HFF-Myc (cell line): ENCODE measurements around the gene ASB9.

ENCODE experiments used
- DNase-seq: peaks from one replicate; pipeline ENCODE4 v3.0.0-alpha.2; 2011; ENCODE audit warnings: low read depth; ENCODE audit errors: extremely low read depth
- H3K4me3 ChIP-seq: replicated peaks from 2 replicates; pipeline ENCODE4 v1.5.1; 2011; ENCODE audit warnings: low read depth, mild to moderate bottlenecking, control low read depth, low read length
- CTCF ChIP-seq: IDR thresholded peaks from 2 replicates; pipeline ENCODE4 v1.5.1; 2012; ENCODE audit warnings: mild to moderate bottlenecking, low read depth, low read length, control low read depth; ENCODE audit errors: missing control alignments

ASB9 gene

DNA sequence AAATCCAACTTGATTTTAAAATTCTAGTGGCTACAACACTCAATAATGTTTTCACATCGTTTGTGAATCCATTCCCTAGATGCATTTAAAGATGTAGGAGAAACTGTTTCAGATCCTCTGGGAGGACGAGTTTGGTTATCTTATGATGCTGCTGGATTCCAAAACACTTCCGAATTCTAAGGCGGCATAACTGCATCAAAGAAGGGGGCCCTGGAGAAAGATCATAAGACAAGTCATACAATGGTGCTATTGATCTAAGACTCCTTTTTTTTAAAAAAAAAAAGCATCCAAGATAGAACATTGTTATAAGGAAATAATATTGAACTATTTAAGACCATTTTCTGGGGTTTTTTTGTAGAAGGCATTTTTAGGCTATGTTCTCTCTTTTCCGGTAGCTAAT lies 25.5 kb downstream of the ASB9 start:
- DNase-seq = no peak
- no peak overlapping the region for H3K4me3 ChIP-seq
- TF ChIP-seq CTCF = no peak

- DNase-seq = peak; percentile 7
- H3K4me3 ChIP-seq = no peak overlapping the region
- TF ChIP-seq CTCF = peak; percentile 46
Observed at GRCh38 chrX:15242899-15243555, 26.9 kb downstream of the ASB9 start.

DNA sequence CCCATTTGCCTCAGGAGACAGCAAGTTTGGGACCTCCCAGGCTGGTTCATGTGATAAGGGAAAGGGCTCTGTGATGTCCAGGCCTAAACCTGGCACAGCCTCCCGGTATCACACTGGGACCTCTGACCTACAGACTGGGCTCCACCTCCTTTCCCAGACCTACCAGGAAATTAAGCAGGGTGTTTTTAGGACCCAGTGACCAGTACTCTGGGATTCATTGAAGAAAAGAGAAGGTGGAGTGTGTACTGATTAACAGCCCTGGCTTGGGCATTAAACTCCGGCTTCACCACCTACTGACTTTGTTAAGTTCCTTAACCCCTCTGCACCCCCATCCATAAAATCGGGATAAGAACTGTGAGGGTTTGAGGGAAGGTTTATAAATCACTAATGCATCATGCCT lies 28.6 kb downstream of the ASB9 start:
- no peak for TF ChIP-seq CTCF
- no peak for DNase-seq
- no peak overlapping the region for H3K4me3 ChIP-seq

DNA sequence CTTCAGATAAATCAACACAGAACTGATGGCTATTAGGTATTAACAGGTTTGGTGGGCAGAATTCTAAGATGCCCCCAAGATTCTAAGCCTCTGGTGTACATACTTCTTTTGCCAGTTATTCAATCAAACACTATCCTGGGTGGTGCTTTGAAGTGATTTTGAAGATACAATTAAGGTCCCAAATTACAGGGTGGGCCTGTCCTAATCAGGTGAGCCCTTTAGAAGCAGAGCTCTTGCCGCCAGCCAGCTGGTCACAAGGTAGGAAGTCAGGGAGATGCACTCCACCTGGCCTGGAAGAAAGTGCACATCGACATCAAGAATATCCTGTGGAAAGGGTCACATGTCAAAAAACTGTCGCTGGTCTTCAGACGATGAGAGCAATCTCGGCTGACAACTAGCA lies 29.5 kb downstream of the ASB9 start:
- DNase-seq = no peak
- H3K4me3 ChIP-seq = no peak overlapping the region
- no peak for TF ChIP-seq CTCF

DNA sequence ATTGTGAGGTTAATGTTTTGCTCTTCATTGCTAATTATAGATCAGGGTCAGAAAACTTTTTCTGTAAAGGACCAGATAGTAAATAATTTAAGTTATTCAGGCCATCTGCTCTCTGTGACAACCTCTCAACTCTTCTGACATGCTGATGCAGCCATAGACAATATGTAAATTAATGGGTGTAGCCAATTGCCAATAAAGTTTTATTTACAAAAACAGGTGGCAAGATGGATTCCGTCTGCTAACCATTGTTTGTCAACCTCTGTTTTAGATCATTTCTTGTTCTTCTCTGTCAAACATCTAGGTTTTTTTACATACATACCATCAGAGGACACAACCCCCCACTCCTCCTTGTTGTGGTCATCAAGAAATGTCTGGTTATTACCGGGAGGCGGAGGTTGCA lies 33.7 kb downstream of the ASB9 start:
- TF ChIP-seq CTCF = no peak
- DNase-seq = no peak
- H3K4me3 ChIP-seq = no peak overlapping the region

DNA sequence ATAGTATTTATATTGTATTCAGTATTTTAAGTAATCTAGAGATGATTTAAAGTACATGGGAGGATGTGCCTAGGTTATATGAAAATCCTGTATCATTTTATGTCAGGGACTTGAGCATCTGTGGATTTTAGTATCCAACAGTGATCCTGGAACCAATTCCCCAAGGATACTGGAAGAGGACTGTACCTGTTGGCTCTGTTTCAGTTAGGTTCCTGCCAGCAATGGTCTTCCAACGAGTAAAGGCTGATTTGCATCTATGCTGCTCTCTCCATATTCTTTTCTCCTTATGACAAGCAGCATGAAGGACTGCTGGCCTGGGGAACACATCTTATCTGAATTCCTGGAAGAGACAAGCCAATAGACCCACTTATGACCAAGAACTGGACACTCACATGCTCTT lies 34.9 kb downstream of the ASB9 start:
- TF ChIP-seq CTCF = no peak
- no peak for DNase-seq

More for the DNA sequence above, 34.9 kb downstream of the ASB9 start:
- H3K4me3 ChIP-seq = no peak overlapping the region
